ENCODE results near the gene LONRF3. TPM values are rescaled to one million over a fixed set of nuclear protein-coding genes. Genes with fewer than 3 reads are reported as not detected.

LONRF3 gene
- total RNA-seq, 1 experiment from 2014 or later: 13.1 TPM

GRCh38 chrX:119042996-119043395 lies 68.6 kb downstream of the LONRF3 start:
- ChIA-PET POLR2A (no interaction called here), CTCF (no interaction called here)
- ATAC-seq: no peak
- intact Hi-C loops (cut with micrococcal nuclease; ENCODE audit: unreplicated experiment): no loop called here
- Histone ChIP-seq H3K9me3 (ENCODE audit: control insufficient read depth, insufficient read depth, low read depth, low read length) (no peaks in the 10 kb centered on the region), H3K36me3 (ENCODE audit: control insufficient read depth, insufficient read depth, low read length) (no peaks in the 10 kb centered on the region), H3K27me3 (ENCODE audit: control insufficient read depth, insufficient read depth, low read length) (no peaks in the 10 kb centered on the region), H3K27ac (ENCODE audit: low read length) (peak overlapping the region; percentile 73), H3K4me3 (ENCODE audit: low read depth in 2 of 2, low read length in 2 of 2) (no peak overlapping the region), H3K4me1 (ENCODE audit: control insufficient read depth, insufficient read depth, low read length) (peaks cover 25% of the 10 kb centered on the region)
- in situ Hi-C loops (cut with HindIII; ENCODE audit: low pct_unique_long_range_greater_than_20kb, low sequenced_read_pairs): no loop called here
- TF ChIP-seq TCF7L2 (IDR thresholded peaks at IDR 0.05; ENCODE audit: low read depth, low read length): no peak
- no peak for TF ChIP-seq POLR2AphosphoS5 (IDR thresholded peaks at IDR 0.05; ENCODE audit: low read depth, low read length)
- TF ChIP-seq SIN3A (IDR thresholded peaks at IDR 0.05; ENCODE audit: borderline replicate concordance, insufficient read depth, low read depth, low read length): no peak
- no peak for TF ChIP-seq CTCF (IDR thresholded peaks at IDR 0.05)
- no peak for TF ChIP-seq REST (IDR thresholded peaks at IDR 0.05; ENCODE audit: insufficient read depth in 1 of 2, low read depth in 2 of 2, low read length in 1 of 2)
- BruUV-seq (replicated peaks): no TSS peak
- no peak for DNase-seq (ENCODE audit: low read depth, low spot score)

- Histone ChIP-seq H3K9me3 (ENCODE audit: control insufficient read depth, insufficient read depth, low read depth, low read length) (no peaks in the 10 kb centered on the region), H3K4me1 (ENCODE audit: control insufficient read depth, insufficient read depth, low read length) (peaks cover 13% of the 10 kb centered on the region), H3K36me3 (ENCODE audit: control insufficient read depth, insufficient read depth, low read length) (no peaks in the 10 kb centered on the region), H3K4me3 (ENCODE audit: low read depth in 2 of 2, low read length in 2 of 2) (no peak overlapping the region), H3K27me3 (ENCODE audit: control insufficient read depth, insufficient read depth, low read length) (no peaks in the 10 kb centered on the region), H3K27ac (ENCODE audit: low read length) (no peak overlapping the region)
- CTCF ChIA-PET: no interaction called here
- intact Hi-C loops (cut with micrococcal nuclease; ENCODE audit: unreplicated experiment): no loop called here
- DNase-seq (ENCODE audit: low read depth, low spot score) (no peak), ATAC-seq (no peak)
- BruUV-seq (replicated peaks): no TSS peak
- POLR2A ChIA-PET: no interaction called here
- in situ Hi-C loops (cut with HindIII; ENCODE audit: low pct_unique_long_range_greater_than_20kb, low sequenced_read_pairs): no loop called here
- no peak for TF ChIP-seq TCF7L2 (IDR thresholded peaks at IDR 0.05; ENCODE audit: low read depth, low read length)
- TF ChIP-seq REST (IDR thresholded peaks at IDR 0.05; ENCODE audit: insufficient read depth in 1 of 2, low read depth in 2 of 2, low read length in 1 of 2): no peak
Measured at GRCh38 chrX:119045884-119046283, 71.5 kb downstream of the LONRF3 start.
